ENCODE results near the gene TBC1D4. TPM values are rescaled to one million over a fixed set of nuclear protein-coding genes. Genes with fewer than 3 reads are reported as not detected.
"Not testable (repeated sequence)": the region's sequence is repeated elsewhere in the genome, so short reads cannot be mapped to it uniquely, and the experiment has no call there.

Gene TBC1D4
- total RNA-seq, 4 donors from 2014 or later = 10.5 to 35.0 (median 33.1) TPM

GRCh38 chr13:75437582-75438318 lies 44.2 kb downstream of the TBC1D4 start:
- Histone ChIP-seq H3K27ac (no peak overlapping the region), H3K9me3 (no peaks in the 10 kb centered on the region)
- DNase-seq = no peak

GRCh38 chr13:75434126-75434525 lies 47.8 kb downstream of the TBC1D4 start:
- H3K27me3 ChIP-seq, H3K4me1 ChIP-seq, H3K36me3 ChIP-seq, DNase-seq, H3K27ac ChIP-seq, H3K9me3 ChIP-seq, H3K4me3 ChIP-seq: not testable (repeated sequence)

More at GRCh38 chr13:75437582-75438318, 44.2 kb downstream of the TBC1D4 start:
- no peaks in the 10 kb centered on the region for H3K36me3 ChIP-seq
- no peak overlapping the region for H3K4me3 ChIP-seq
- H3K4me1 ChIP-seq = no peaks in the 10 kb centered on the region
- H3K27me3 ChIP-seq = no peaks in the 10 kb centered on the region
- TF ChIP-seq CTCF (IDR thresholded peaks at IDR 0.05) = no peak
- TF ChIP-seq POLR2A (IDR thresholded peaks at IDR 0.05) = no peak

- H3K36me3 ChIP-seq = no peaks in the 10 kb centered on the region
- no peak overlapping the region for H3K27ac ChIP-seq
- no peak overlapping the region for H3K4me3 ChIP-seq
- TF ChIP-seq CTCF (IDR thresholded peaks at IDR 0.05) = no peak
- TF ChIP-seq POLR2A (IDR thresholded peaks at IDR 0.05) = no peak
- no peaks in the 10 kb centered on the region for H3K9me3 ChIP-seq
- no peak for DNase-seq
- no peaks in the 10 kb centered on the region for H3K27me3 ChIP-seq
- no peaks in the 10 kb centered on the region for H3K4me1 ChIP-seq
Measured at GRCh38 chr13:75432811-75433244, 49.1 kb downstream of the TBC1D4 start.

GRCh38 chr13:75432045-75432444 lies 49.9 kb downstream of the TBC1D4 start:
- no peak for DNase-seq
- Histone ChIP-seq H3K9me3 (no peaks in the 10 kb centered on the region), H3K36me3 (no peaks in the 10 kb centered on the region), H3K4me1 (no peaks in the 10 kb centered on the region), H3K27ac (no peak overlapping the region), H3K4me3 (no peak overlapping the region), H3K27me3 (no peaks in the 10 kb centered on the region)
- TF ChIP-seq POLR2A (IDR thresholded peaks at IDR 0.05) (no peak), CTCF (IDR thresholded peaks at IDR 0.05) (no peak)

GRCh38 chr13:75430436-75431209 lies 51.3 kb downstream of the TBC1D4 start:
- Histone ChIP-seq H3K4me3 (no peak overlapping the region), H3K27ac (no peak overlapping the region), H3K9me3 (no peaks in the 10 kb centered on the region), H3K36me3 (no peaks in the 10 kb centered on the region), H3K27me3 (no peaks in the 10 kb centered on the region), H3K4me1 (no peaks in the 10 kb centered on the region)
- DNase-seq = no peak
- no peak for TF ChIP-seq POLR2A (IDR thresholded peaks at IDR 0.05)
- no peak for TF ChIP-seq CTCF (IDR thresholded peaks at IDR 0.05)

- Histone ChIP-seq H3K27ac (no peak overlapping the region), H3K27me3 (no peaks in the 10 kb centered on the region), H3K4me3 (no peak overlapping the region), H3K9me3 (no peaks in the 10 kb centered on the region), H3K4me1 (no peaks in the 10 kb centered on the region), H3K36me3 (no peaks in the 10 kb centered on the region)
- no peak for DNase-seq
- TF ChIP-seq CTCF (IDR thresholded peaks at IDR 0.05) (no peak), POLR2A (IDR thresholded peaks at IDR 0.05) (no peak)
Measured at GRCh38 chr13:75426421-75426820, 55.5 kb downstream of the TBC1D4 start.
